ENCODE measurements around the gene ATP10D. TPM values are rescaled to one million over a fixed set of nuclear protein-coding genes. Genes with fewer than 3 reads are reported as not detected.

ATP10D gene
- total and polyA plus RNA-seq, 12 donors = 2.8 to 15.7 (median 8.6) TPM

- H3K27me3 ChIP-seq = no peaks in the 10 kb centered on the region
- peaks cover 0 to 36% (median 11%) of the 10 kb centered on the region in 9 donors for H3K4me1 ChIP-seq
- H3K27ac ChIP-seq = peak overlapping the region in 1 of 10 donors; percentile 5
- ATAC-seq = no peak
- DNase-seq = no peak
- H3K36me3 ChIP-seq = no peaks in the 10 kb centered on the region
- no peak overlapping the region for H3K4me3 ChIP-seq
- intact Hi-C loops (cut with DNase I) = loop anchor here in 1 of 10 donors (10.0 kb wide), 1 partner anchor 82 kb away; no protein-coding TSS in a partner anchor
- 73 to 85% methylated on average over 4 of the region's 4 CpGs for WGBS, 2 donors
- no peak for TF ChIP-seq CTCF (IDR thresholded peaks at IDR 0.05)
- H3K9me3 ChIP-seq = no peaks in the 10 kb centered on the region
Observed at GRCh38 chr4:47482326-47482725, 2.7 kb upstream of the ATP10D start.

GRCh38 chr4:47483745-47484144 is 1.3 kb upstream of the ATP10D start:
- 89 to 90% methylated on average over 3 of the region's 3 CpGs for WGBS, 2 donors
- Histone ChIP-seq H3K36me3 (no peaks in the 10 kb centered on the region), H3K9me3 (peaks cover 0 to 3% (median 0%) of the 10 kb centered on the region in 11 donors), H3K4me3 (no peak overlapping the region), H3K4me1 (peaks cover 0 to 42% (median 20%) of the 10 kb centered on the region in 9 donors), H3K27ac (peak overlapping the region in 1 of 10 donors; percentile 94), H3K27me3 (no peaks in the 10 kb centered on the region)
- no peak for DNase-seq
- ATAC-seq = no peak
- intact Hi-C loops (cut with DNase I) = loop anchor here in 4 of 10 donors (2.0 to 10.0 kb wide), 2 partner anchors 21 to 81 kb away; partner anchors contain the start of gene COMMD8 (in 3 of the 4)
- TF ChIP-seq CTCF (IDR thresholded peaks at IDR 0.05) = no peak

- ATAC-seq (no peak), DNase-seq (no peak)
- peaks cover 0 to 42% (median 22%) of the 10 kb centered on the region in 9 donors for H3K4me1 ChIP-seq
- 73 to 74% methylated on average over 3 of the region's 3 CpGs for WGBS, 2 donors
- H3K36me3 ChIP-seq = no peaks in the 10 kb centered on the region
- peak overlapping the region in 7 of 10 donors; percentile 83 to 94 (median 90) for H3K27ac ChIP-seq
- TF ChIP-seq CTCF (IDR thresholded peaks at IDR 0.05) = no peak
- peaks cover 0 to 6% (median 0%) of the 10 kb centered on the region in 11 donors for H3K9me3 ChIP-seq
- no peak overlapping the region for H3K4me3 ChIP-seq
- H3K27me3 ChIP-seq = no peaks in the 10 kb centered on the region
- intact Hi-C loops (cut with DNase I) = loop anchor here in 4 of 10 donors (2.0 to 10.0 kb wide), 2 partner anchors 21 to 81 kb away; partner anchors contain the start of gene COMMD8 (in 3 of the 4)
Observed at GRCh38 chr4:47484168-47484567, 907 bp upstream of the ATP10D start.

- peak overlapping the region; percentile 83 to 95 (median 90) for H3K27ac ChIP-seq
- peaks cover 0 to 52% (median 28%) of the 10 kb centered on the region in 9 donors for H3K4me1 ChIP-seq
- H3K4me3 ChIP-seq = peak overlapping the region; percentile 46 to 77 (median 66)
- no peak for TF ChIP-seq CTCF (IDR thresholded peaks at IDR 0.05)
- intact Hi-C loops (cut with DNase I) = loop anchor here in 5 of 10 donors (1.0 to 10.0 kb wide), 4 partner anchors 22 to 79 kb away; partner anchors contain the start of gene COMMD8 (in 4 of the 5)
- no peaks in the 10 kb centered on the region for H3K36me3 ChIP-seq
- WGBS, 2 donors = 0 to 2% methylated on average over 14 of the region's 14 CpGs
- H3K27me3 ChIP-seq = no peaks in the 10 kb centered on the region
- ATAC-seq = peak in 2 of 8 donors; percentile 18 to 21
- no peak for DNase-seq
- peaks cover 0 to 6% (median 0%) of the 10 kb centered on the region in 11 donors for H3K9me3 ChIP-seq
Observed at GRCh38 chr4:47485768-47486167, 693 bp downstream of the ATP10D start.
